Measurements from ENCODE around the gene SPAG5.

SPAG5 gene

GRCh38 chr17:28626818-28627217 lies 28.0 kb upstream of the SPAG5 start:
- WGBS, 2 experiments, result 95 to 97% methylated on average over 4 of the region's 4 CpGs

GRCh38 chr17:28624148-28624547 lies 25.3 kb upstream of the SPAG5 start:
- H3K27ac ChIP-seq (ENCODE audit: insufficient read depth, low read depth, low read length, poor library complexity, severe bottlenecking), result no peak overlapping the region
- H3K4me1 ChIP-seq (ENCODE audit: control insufficient read depth, insufficient read depth, low read length), result no peaks in the 10 kb centered on the region
- 96 to 97% methylated on average over 2 of the region's 2 CpGs for WGBS, 2 experiments
- H3K27me3 ChIP-seq (ENCODE audit: control insufficient read depth, insufficient read depth, low read length, poor library complexity, severe bottlenecking), result no peaks in the 10 kb centered on the region
- H3K9me3 ChIP-seq (ENCODE audit: control insufficient read depth, low read length), result no peaks in the 10 kb centered on the region
- H3K4me3 ChIP-seq (ENCODE audit: insufficient read depth, low read depth, low read length), result no peak overlapping the region
- peaks cover 63% of the 10 kb centered on the region for H3K36me3 ChIP-seq (ENCODE audit: control insufficient read depth, insufficient read depth, low read length)

More at GRCh38 chr17:28626818-28627217, 28.0 kb upstream of the SPAG5 start:
- Histone ChIP-seq H3K36me3 (ENCODE audit: control insufficient read depth, insufficient read depth, low read length) (peaks cover 51% of the 10 kb centered on the region), H3K27ac (ENCODE audit: insufficient read depth, low read depth, low read length, poor library complexity, severe bottlenecking) (no peak overlapping the region), H3K9me3 (ENCODE audit: control insufficient read depth, low read length) (no peaks in the 10 kb centered on the region), H3K4me1 (ENCODE audit: control insufficient read depth, insufficient read depth, low read length) (no peaks in the 10 kb centered on the region), H3K4me3 (ENCODE audit: insufficient read depth, low read depth, low read length) (no peak overlapping the region), H3K27me3 (ENCODE audit: control insufficient read depth, insufficient read depth, low read length, poor library complexity, severe bottlenecking) (no peaks in the 10 kb centered on the region)

GRCh38 chr17:28623696-28624095 lies 24.9 kb upstream of the SPAG5 start:
- Histone ChIP-seq H3K4me1 (ENCODE audit: control insufficient read depth, insufficient read depth, low read length) (no peaks in the 10 kb centered on the region), H3K36me3 (ENCODE audit: control insufficient read depth, insufficient read depth, low read length) (peaks cover 67% of the 10 kb centered on the region), H3K4me3 (ENCODE audit: insufficient read depth, low read depth, low read length) (no peak overlapping the region), H3K27ac (ENCODE audit: insufficient read depth, low read depth, low read length, poor library complexity, severe bottlenecking) (no peak overlapping the region), H3K9me3 (ENCODE audit: control insufficient read depth, low read length) (no peaks in the 10 kb centered on the region), H3K27me3 (ENCODE audit: control insufficient read depth, insufficient read depth, low read length, poor library complexity, severe bottlenecking) (no peaks in the 10 kb centered on the region)
- 95 to 96% methylated on average over 4 of the region's 4 CpGs for WGBS, 2 experiments

- peaks cover 68% of the 10 kb centered on the region for H3K36me3 ChIP-seq (ENCODE audit: control insufficient read depth, insufficient read depth, low read length)
Observed at GRCh38 chr17:28622186-28622585, 23.4 kb upstream of the SPAG5 start.

GRCh38 chr17:28620010-28620409 lies 21.2 kb upstream of the SPAG5 start:
- H3K27me3 ChIP-seq (ENCODE audit: control insufficient read depth, insufficient read depth, low read length, poor library complexity, severe bottlenecking), result no peaks in the 10 kb centered on the region
- H3K27ac ChIP-seq (ENCODE audit: insufficient read depth, low read depth, low read length, poor library complexity, severe bottlenecking), result no peak overlapping the region
- H3K9me3 ChIP-seq (ENCODE audit: control insufficient read depth, low read length), result no peaks in the 10 kb centered on the region
- H3K36me3 ChIP-seq (ENCODE audit: control insufficient read depth, insufficient read depth, low read length), result peaks cover 87% of the 10 kb centered on the region
- no peak overlapping the region for H3K4me3 ChIP-seq (ENCODE audit: insufficient read depth, low read depth, low read length)
- H3K4me1 ChIP-seq (ENCODE audit: control insufficient read depth, insufficient read depth, low read length), result no peaks in the 10 kb centered on the region
- 92 to 95% methylated on average over 2 of the region's 2 CpGs for WGBS, 2 experiments

More at GRCh38 chr17:28622186-28622585, 23.4 kb upstream of the SPAG5 start:
- Histone ChIP-seq H3K4me3 (ENCODE audit: insufficient read depth, low read depth, low read length) (no peak overlapping the region), H3K27ac (ENCODE audit: insufficient read depth, low read depth, low read length, poor library complexity, severe bottlenecking) (no peak overlapping the region), H3K27me3 (ENCODE audit: control insufficient read depth, insufficient read depth, low read length, poor library complexity, severe bottlenecking) (no peaks in the 10 kb centered on the region), H3K9me3 (ENCODE audit: control insufficient read depth, low read length) (no peaks in the 10 kb centered on the region), H3K4me1 (ENCODE audit: control insufficient read depth, insufficient read depth, low read length) (no peaks in the 10 kb centered on the region)
- WGBS, 2 experiments, result 94 to 96% methylated on average over 2 to 3 of the region's 3 CpGs

- no peak overlapping the region for H3K4me3 ChIP-seq (ENCODE audit: insufficient read depth, low read depth, low read length)
- no peaks in the 10 kb centered on the region for H3K4me1 ChIP-seq (ENCODE audit: control insufficient read depth, insufficient read depth, low read length)
- no peaks in the 10 kb centered on the region for H3K27me3 ChIP-seq (ENCODE audit: control insufficient read depth, insufficient read depth, low read length, poor library complexity, severe bottlenecking)
- no peaks in the 10 kb centered on the region for H3K9me3 ChIP-seq (ENCODE audit: control insufficient read depth, low read length)
- 90 to 99% methylated on average over 2 of the region's 3 CpGs for WGBS, 2 experiments
- H3K27ac ChIP-seq (ENCODE audit: insufficient read depth, low read depth, low read length, poor library complexity, severe bottlenecking), result no peak overlapping the region
- peaks cover 84% of the 10 kb centered on the region for H3K36me3 ChIP-seq (ENCODE audit: control insufficient read depth, insufficient read depth, low read length)
Observed at GRCh38 chr17:28618464-28618863, 19.6 kb upstream of the SPAG5 start.

GRCh38 chr17:28616281-28616680 lies 17.5 kb upstream of the SPAG5 start:
- Histone ChIP-seq H3K4me3 (ENCODE audit: insufficient read depth, low read depth, low read length) (no peak overlapping the region), H3K9me3 (ENCODE audit: control insufficient read depth, low read length) (no peaks in the 10 kb centered on the region), H3K27me3 (ENCODE audit: control insufficient read depth, insufficient read depth, low read length, poor library complexity, severe bottlenecking) (no peaks in the 10 kb centered on the region), H3K4me1 (ENCODE audit: control insufficient read depth, insufficient read depth, low read length) (no peaks in the 10 kb centered on the region), H3K36me3 (ENCODE audit: control insufficient read depth, insufficient read depth, low read length) (peaks cover 63% of the 10 kb centered on the region), H3K27ac (ENCODE audit: insufficient read depth, low read depth, low read length, poor library complexity, severe bottlenecking) (no peak overlapping the region)
- 90 to 96% methylated on average over 7 of the region's 7 CpGs for WGBS, 2 experiments

- H3K9me3 ChIP-seq (ENCODE audit: control insufficient read depth, low read length), result no peaks in the 10 kb centered on the region
- peaks cover 54% of the 10 kb centered on the region for H3K36me3 ChIP-seq (ENCODE audit: control insufficient read depth, insufficient read depth, low read length)
- H3K4me1 ChIP-seq (ENCODE audit: control insufficient read depth, insufficient read depth, low read length), result no peaks in the 10 kb centered on the region
- H3K4me3 ChIP-seq (ENCODE audit: insufficient read depth, low read depth, low read length), result no peak overlapping the region
- WGBS, 2 experiments, result 96 to 97% methylated on average over 3 to 4 of the region's 4 CpGs
- no peaks in the 10 kb centered on the region for H3K27me3 ChIP-seq (ENCODE audit: control insufficient read depth, insufficient read depth, low read length, poor library complexity, severe bottlenecking)
- no peak overlapping the region for H3K27ac ChIP-seq (ENCODE audit: insufficient read depth, low read depth, low read length, poor library complexity, severe bottlenecking)
Observed at GRCh38 chr17:28615260-28615940, 16.6 kb upstream of the SPAG5 start.

GRCh38 chr17:28613931-28614381 lies 15.1 kb upstream of the SPAG5 start, which contains the start of gene RSKR:
RSKR (minus strand) TSS chr17:28614185; CDS start chr17:28614161, 24 bp downstream.
- Histone ChIP-seq H3K36me3 (ENCODE audit: control insufficient read depth, insufficient read depth, low read length) (peaks cover 41% of the 10 kb centered on the region), H3K27ac (ENCODE audit: insufficient read depth, low read depth, low read length, poor library complexity, severe bottlenecking) (no peak within 1 kb of the TSS)

GRCh38 chr17:28612936-28613872 lies 14.4 kb upstream of the SPAG5 start:
- WGBS, 2 experiments, result 87 to 90% methylated on average over 6 of the region's 6 CpGs
- Histone ChIP-seq H3K36me3 (ENCODE audit: control insufficient read depth, insufficient read depth, low read length) (peaks cover 35% of the 10 kb centered on the region), H3K9me3 (ENCODE audit: control insufficient read depth, low read length) (no peaks in the 10 kb centered on the region), H3K4me1 (ENCODE audit: control insufficient read depth, insufficient read depth, low read length) (no peaks in the 10 kb centered on the region), H3K27ac (ENCODE audit: insufficient read depth, low read depth, low read length, poor library complexity, severe bottlenecking) (no peak overlapping the region), H3K4me3 (ENCODE audit: insufficient read depth, low read depth, low read length) (no peak overlapping the region), H3K27me3 (ENCODE audit: control insufficient read depth, insufficient read depth, low read length, poor library complexity, severe bottlenecking) (no peaks in the 10 kb centered on the region)

More at GRCh38 chr17:28613931-28614381, 15.1 kb upstream of the SPAG5 start, which contains the start of gene RSKR:
- H3K9me3 ChIP-seq (ENCODE audit: control insufficient read depth, low read length), result no peaks in the 10 kb centered on the region
- 89 to 91% methylated on average over 5 of the region's 5 CpGs for WGBS, 2 experiments
- no peak within 1 kb of the TSS for H3K4me3 ChIP-seq (ENCODE audit: insufficient read depth, low read depth, low read length)
- H3K4me1 ChIP-seq (ENCODE audit: control insufficient read depth, insufficient read depth, low read length), result no peaks in the 10 kb centered on the region
- H3K27me3 ChIP-seq (ENCODE audit: control insufficient read depth, insufficient read depth, low read length, poor library complexity, severe bottlenecking), result no peaks in the 10 kb centered on the region
